Body of pancreas (tissue), 4 donors: ENCODE data around the gene COLGALT1.

Source experiments
- POLR2A ChIP-seq, 3 donors: fragments of 450-650 bp; IDR thresholded peaks; one replicate each; pipeline ENCODE4 v1.6.1; 2016; ENCODE audit warnings: antibody characterized with exemption in 3 of 3, mild to moderate bottlenecking in 2 of 3
- TF ChIP-seq, protein P1 (sequence below), 7 experiments: fragments of 450-650 bp in 4 of 7; fragments of 200-600 bp in 3 of 7; sonication (generic) in 3 of 7; IDR thresholded peaks; one replicate each; pipeline ENCODE4 v1.5.1; 2016 to 2019; ENCODE audit warnings: antibody characterized with exemption in 7 of 7

DNA sequence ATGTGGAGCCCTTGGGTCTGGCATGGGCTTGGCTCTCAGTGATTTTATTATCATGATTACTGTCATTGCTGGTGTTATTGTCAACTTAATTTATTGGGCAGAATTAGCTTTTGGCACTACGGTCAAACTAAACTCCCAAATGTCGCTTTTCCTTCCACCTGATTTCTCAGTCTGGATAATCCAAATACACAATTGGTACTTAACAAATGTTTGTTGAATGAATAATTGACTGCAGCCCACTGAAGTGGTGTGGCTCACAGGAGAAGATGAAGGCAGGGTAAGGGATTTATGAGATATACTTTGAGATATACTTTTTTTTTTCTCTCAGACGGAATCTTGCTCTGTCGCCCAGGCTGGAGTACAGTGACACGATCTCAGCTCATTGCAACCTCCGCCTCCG, 1.5 kb downstream of the COLGALT1 start:
- TF ChIP-seq, protein P1, sequence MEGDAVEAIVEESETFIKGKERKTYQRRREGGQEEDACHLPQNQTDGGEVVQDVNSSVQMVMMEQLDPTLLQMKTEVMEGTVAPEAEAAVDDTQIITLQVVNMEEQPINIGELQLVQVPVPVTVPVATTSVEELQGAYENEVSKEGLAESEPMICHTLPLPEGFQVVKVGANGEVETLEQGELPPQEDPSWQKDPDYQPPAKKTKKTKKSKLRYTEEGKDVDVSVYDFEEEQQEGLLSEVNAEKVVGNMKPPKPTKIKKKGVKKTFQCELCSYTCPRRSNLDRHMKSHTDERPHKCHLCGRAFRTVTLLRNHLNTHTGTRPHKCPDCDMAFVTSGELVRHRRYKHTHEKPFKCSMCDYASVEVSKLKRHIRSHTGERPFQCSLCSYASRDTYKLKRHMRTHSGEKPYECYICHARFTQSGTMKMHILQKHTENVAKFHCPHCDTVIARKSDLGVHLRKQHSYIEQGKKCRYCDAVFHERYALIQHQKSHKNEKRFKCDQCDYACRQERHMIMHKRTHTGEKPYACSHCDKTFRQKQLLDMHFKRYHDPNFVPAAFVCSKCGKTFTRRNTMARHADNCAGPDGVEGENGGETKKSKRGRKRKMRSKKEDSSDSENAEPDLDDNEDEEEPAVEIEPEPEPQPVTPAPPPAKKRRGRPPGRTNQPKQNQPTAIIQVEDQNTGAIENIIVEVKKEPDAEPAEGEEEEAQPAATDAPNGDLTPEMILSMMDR (IDR thresholded peaks at IDR 0.05): no peak
- no peak for TF ChIP-seq POLR2A (IDR thresholded peaks at IDR 0.05)
